Left ventricle myocardium inferior (tissue), 1 donor: ENCODE data around the gene IL17RA. TPM values are rescaled to one million over a fixed set of nuclear protein-coding genes. Genes with fewer than 3 reads are reported as not detected.

ENCODE experiments used
- DNase-seq: peaks from one replicate; pipeline ENCODE4 v3.0.0-alpha.2; 2020
- H3K27ac ChIP-seq: fragments of 200-600 bp; replicated peaks from 2 replicates; pipeline ENCODE4 v1.8.0; 2021
- H3K27me3 ChIP-seq: fragments of 200-600 bp; 2 replicates; pipeline ENCODE4 v1.8.0; 2021; ENCODE audit warnings: low read depth
- H3K36me3 ChIP-seq: fragments of 200-600 bp; 2 replicates; pipeline ENCODE4 v1.8.0; 2021
- H3K4me1 ChIP-seq: fragments of 200-600 bp; 2 replicates; pipeline ENCODE4 v1.8.0; 2021
- H3K4me3 ChIP-seq: fragments of 200-600 bp; 2 replicates; pipeline ENCODE4 v1.8.0; 2021; ENCODE audit warnings: mild to moderate bottlenecking, moderate library complexity
- H3K9me3 ChIP-seq: fragments of 200-600 bp; replicated peaks from 2 replicates; pipeline ENCODE4 v1.8.0; 2021
- intact Hi-C: fragments of 100-400 bp; cut with micrococcal nuclease; formaldehyde crosslinking; loops from one replicate; pipeline ENCODE4 v1.11.0; 2022
- total RNA-seq: library from RNA; stranded (reverse); fragmentation: NEBNext Ultra II Directional; extraction: Animal tissue kit (Norgen Biotek cat#: 25700); gene quantifications from one replicate; pipeline ENCODE4 v1.2.1, GENCODE V29; 2021
- TF ChIP-seq, protein P1 (sequence below): fragments of 200-600 bp; IDR thresholded peaks from 2 replicates; pipeline ENCODE4 v1.8.0; 2021; ENCODE audit warnings: antibody characterized with exemption, mild to moderate bottlenecking, borderline replicate concordance
- donor health status: DM: no; HTN: yes; CAD: no; lungs with severe emphysema.

IL17RA gene
- total RNA-seq, 1 donor from 2014 or later, result 7.6 TPM

DNA sequence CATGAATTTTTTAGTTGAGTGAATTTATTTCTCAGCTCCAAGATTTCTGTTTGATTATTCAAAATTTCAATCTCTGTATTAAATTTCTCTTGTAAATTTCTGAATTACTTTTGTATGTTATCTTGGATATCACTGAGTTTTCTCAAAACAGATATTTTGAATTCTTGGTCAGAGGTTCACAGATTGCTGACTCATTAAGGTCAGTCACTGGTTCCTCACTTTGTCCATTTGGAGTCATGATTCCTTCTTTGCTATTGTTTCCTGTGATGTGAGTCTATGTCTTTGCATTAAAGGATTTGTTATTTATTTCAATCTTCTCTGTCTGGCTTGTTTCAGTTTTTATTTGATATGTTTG lies 10.2 kb upstream of the IL17RA start:
- no peaks in the 10 kb centered on the region for H3K4me1 ChIP-seq
- no peak for DNase-seq
- intact Hi-C loops, result loop anchor here (10.0 kb wide), 1 partner anchor 430 kb away; no protein-coding TSS in a partner anchor
- no peak overlapping the region for H3K4me3 ChIP-seq
- H3K9me3 ChIP-seq, result peaks cover 8% of the 10 kb centered on the region
- H3K27me3 ChIP-seq, result no peaks in the 10 kb centered on the region
- H3K36me3 ChIP-seq, result no peaks in the 10 kb centered on the region
- H3K27ac ChIP-seq, result no peak overlapping the region
- TF ChIP-seq, protein P1, sequence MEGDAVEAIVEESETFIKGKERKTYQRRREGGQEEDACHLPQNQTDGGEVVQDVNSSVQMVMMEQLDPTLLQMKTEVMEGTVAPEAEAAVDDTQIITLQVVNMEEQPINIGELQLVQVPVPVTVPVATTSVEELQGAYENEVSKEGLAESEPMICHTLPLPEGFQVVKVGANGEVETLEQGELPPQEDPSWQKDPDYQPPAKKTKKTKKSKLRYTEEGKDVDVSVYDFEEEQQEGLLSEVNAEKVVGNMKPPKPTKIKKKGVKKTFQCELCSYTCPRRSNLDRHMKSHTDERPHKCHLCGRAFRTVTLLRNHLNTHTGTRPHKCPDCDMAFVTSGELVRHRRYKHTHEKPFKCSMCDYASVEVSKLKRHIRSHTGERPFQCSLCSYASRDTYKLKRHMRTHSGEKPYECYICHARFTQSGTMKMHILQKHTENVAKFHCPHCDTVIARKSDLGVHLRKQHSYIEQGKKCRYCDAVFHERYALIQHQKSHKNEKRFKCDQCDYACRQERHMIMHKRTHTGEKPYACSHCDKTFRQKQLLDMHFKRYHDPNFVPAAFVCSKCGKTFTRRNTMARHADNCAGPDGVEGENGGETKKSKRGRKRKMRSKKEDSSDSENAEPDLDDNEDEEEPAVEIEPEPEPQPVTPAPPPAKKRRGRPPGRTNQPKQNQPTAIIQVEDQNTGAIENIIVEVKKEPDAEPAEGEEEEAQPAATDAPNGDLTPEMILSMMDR, result no peak

DNA sequence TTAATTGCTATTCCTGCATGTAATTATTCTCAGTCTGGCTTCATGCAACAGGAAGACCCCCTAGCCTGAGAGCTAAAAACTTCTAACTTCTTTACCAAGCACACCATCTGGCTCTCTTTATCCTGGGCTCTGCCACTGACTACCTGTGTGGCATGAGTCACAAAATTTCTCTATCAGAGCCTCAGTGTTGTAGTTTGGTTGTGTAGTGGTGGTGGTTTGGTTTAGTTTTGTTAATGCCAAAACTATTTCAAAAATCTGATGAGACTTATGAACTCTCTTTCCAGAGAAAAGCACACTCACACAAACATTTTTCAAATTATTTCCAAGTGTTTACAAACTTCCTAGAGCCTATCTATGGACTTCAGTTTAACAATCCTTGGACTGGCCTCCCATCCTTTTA lies 7.5 kb upstream of the IL17RA start:
- Histone ChIP-seq H3K27ac (no peak overlapping the region), H3K9me3 (peaks cover 7% of the 10 kb centered on the region), H3K36me3 (no peaks in the 10 kb centered on the region), H3K4me3 (no peak overlapping the region), H3K27me3 (no peaks in the 10 kb centered on the region), H3K4me1 (no peaks in the 10 kb centered on the region)
- DNase-seq, result no peak
- TF ChIP-seq, protein P1, result no peak
- intact Hi-C loops, result loop anchor here (10.0 kb wide), 1 partner anchor 428 kb away; no protein-coding TSS in a partner anchor

DNA sequence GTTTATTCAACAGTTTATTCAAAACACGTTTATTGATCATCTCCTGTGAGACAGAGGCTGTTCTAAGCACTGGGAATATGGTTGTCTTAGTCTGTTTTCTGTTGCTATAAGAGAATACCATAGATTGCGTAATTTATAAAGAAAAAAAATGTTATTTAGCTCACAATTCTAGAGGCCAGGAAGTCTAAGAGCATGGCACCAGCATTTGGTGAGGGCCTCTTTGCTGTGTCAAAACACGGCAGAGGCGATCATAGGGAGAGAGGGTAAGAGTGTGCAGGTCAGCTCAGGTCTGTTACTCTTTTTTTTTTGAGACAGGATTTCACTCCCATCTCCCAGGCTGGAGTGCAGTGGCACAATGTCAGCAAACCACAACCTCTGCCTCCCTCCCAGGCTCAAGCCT lies 5.2 kb upstream of the IL17RA start:
- no peaks in the 10 kb centered on the region for H3K9me3 ChIP-seq
- no peak for DNase-seq
- TF ChIP-seq, protein P1, result no peak
- no peak overlapping the region for H3K4me3 ChIP-seq
- no peaks in the 10 kb centered on the region for H3K27me3 ChIP-seq
- H3K4me1 ChIP-seq, result peaks cover 7% of the 10 kb centered on the region
- intact Hi-C loops, result loop anchor here (10.0 kb wide), 1 partner anchor 425 kb away; no protein-coding TSS in a partner anchor
- H3K27ac ChIP-seq, result no peak overlapping the region
- H3K36me3 ChIP-seq, result no peaks in the 10 kb centered on the region

DNA sequence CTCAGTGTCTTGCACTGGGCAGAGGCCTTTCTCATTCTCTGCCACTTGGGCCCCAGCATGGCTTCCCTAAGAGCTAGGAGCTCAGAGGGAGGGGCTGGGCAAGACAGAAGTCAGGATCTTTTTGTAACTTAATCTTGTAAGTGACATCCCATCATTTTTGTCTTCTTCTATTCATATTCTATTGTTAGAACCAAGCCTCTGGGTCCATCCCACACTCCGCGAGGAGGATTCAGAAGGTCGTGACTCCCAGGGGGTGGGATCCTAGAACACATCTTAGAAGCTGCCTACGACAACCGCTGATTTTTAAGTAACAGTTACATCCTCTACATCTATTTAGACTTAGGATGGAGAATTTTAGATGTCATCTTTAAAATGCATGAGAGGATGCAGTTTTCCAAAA lies 1.5 kb upstream of the IL17RA start:
- TF ChIP-seq, protein P1, result no peak
- H3K27me3 ChIP-seq, result no peaks in the 10 kb centered on the region
- intact Hi-C loops, result loop anchor here (10.0 kb wide), 1 partner anchor 82 kb away; no protein-coding TSS in a partner anchor
- no peak overlapping the region for H3K4me3 ChIP-seq
- no peaks in the 10 kb centered on the region for H3K36me3 ChIP-seq
- no peak for DNase-seq
- peaks cover 35% of the 10 kb centered on the region for H3K4me1 ChIP-seq
- no peak overlapping the region for H3K27ac ChIP-seq
- no peaks in the 10 kb centered on the region for H3K9me3 ChIP-seq

DNA sequence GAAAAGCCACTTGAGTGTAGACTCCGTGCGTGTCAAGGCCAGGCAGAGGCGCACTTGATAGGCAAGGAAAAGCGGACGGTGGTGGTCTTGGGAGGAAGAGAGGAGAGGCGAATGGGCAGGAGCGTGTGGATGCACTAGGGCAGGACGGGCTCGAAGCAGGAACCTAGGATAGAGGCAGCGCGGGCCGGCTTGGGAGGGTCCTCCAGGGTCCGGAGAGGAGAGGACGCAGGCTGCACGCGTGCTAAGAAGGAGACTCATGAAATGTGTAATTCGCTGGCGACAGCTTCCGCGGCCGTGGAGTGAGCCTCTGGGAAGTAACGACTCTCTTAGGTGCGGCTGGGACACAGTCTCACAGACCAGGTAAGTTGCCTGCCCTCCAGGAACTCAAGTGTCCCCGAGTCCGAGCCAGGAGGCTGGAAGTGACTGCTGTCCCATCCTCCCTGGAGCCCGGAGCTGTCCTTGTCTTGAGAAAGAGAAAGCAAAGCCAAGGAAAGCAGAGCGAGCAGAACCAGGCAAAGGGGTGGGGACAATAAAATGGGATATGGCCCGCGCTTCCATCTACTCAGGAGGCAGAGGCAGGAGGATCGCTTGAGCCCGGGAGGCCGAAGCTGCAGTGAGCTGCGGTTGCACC lies 874 bp upstream of the IL17RA start:
- Histone ChIP-seq H3K4me3 (peak overlapping the region; percentile 86), H3K27me3 (no peaks in the 10 kb centered on the region), H3K4me1 (peaks cover 35% of the 10 kb centered on the region), H3K27ac (peak overlapping the region; percentile 87), H3K36me3 (no peaks in the 10 kb centered on the region), H3K9me3 (no peaks in the 10 kb centered on the region)
- no peak for DNase-seq
- TF ChIP-seq, protein P1, result no peak
- intact Hi-C loops, result loop anchor here (10.0 kb wide), 1 partner anchor 81 kb away; no protein-coding TSS in a partner anchor
